HL-60 (cell line): ENCODE data around the gene TMED9.

Source experiments
- DNase-seq, 2 experiments: peaks; one replicate each; pipeline ENCODE4 v3.0.0-alpha.2; 2010 to 2020; ENCODE audit warnings: low read depth in 1 of 2, low spot score in 1 of 2
- H3K27ac ChIP-seq: fragments of 250-450 bp; sonication (Bioruptor Pico); replicated peaks from 2 replicates; pipeline ENCODE4 v1.5.1; 2020; ENCODE audit warnings: mild to moderate bottlenecking, moderate library complexity
- H3K27me3 ChIP-seq: fragments of 250-450 bp; sonication (Bioruptor Pico); 2 replicates; pipeline ENCODE4 v1.5.1; 2021; ENCODE audit warnings: mild to moderate bottlenecking, moderate library complexity; ENCODE audit not compliant: insufficient read depth, poor library complexity, severe bottlenecking
- H3K4me3 ChIP-seq: replicated peaks from 2 replicates; pipeline ENCODE4 v1.5.1; 2011; ENCODE audit warnings: mild to moderate bottlenecking, control low read depth, low read length; ENCODE audit not compliant: insufficient read depth
- GABPA ChIP-seq: IDR thresholded peaks from 2 replicates; pipeline ENCODE4 v1.6.1; 2012; ENCODE audit warnings: low read depth
- POLR2AphosphoS5 ChIP-seq: IDR thresholded peaks from 2 replicates; pipeline ENCODE4 v1.6.1; 2012; ENCODE audit warnings: low read depth
- REST ChIP-seq: IDR thresholded peaks from 2 replicates; pipeline ENCODE4 v1.6.1; 2012; ENCODE audit warnings: low read depth; ENCODE audit not compliant: insufficient replicate concordance
- SPI1 ChIP-seq: IDR thresholded peaks from 2 replicates; pipeline ENCODE4 v1.6.1; 2012; ENCODE audit warnings: low read depth, mild to moderate bottlenecking, borderline replicate concordance
- TF ChIP-seq, protein P1 (sequence below): IDR thresholded peaks from one replicate; pipeline ENCODE4 v1.5.1; 2011; ENCODE audit warnings: low read length, control low read depth, inconsistent platforms; ENCODE audit not compliant: insufficient read depth

TMED9 gene

DNA sequence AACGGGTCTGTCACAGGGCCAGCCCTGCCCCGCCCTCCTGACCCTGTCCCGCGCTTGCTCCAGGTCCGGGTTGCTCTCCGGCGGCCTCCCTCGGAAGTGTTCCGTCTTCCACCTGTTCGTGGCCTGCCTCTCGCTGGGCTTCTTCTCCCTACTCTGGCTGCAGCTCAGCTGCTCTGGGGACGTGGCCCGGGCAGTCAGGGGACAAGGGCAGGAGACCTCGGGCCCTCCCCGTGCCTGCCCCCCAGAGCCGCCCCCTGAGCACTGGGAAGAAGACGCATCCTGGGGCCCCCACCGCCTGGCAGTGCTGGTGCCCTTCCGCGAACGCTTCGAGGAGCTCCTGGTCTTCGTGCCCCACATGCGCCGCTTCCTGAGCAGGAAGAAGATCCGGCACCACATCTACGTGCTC is 12.1 kb downstream of the TMED9 start:
- Histone ChIP-seq H3K27me3 (no peaks in the 10 kb centered on the region), H3K4me3 (no peak overlapping the region), H3K27ac (no peak overlapping the region)
- TF ChIP-seq, protein P1, sequence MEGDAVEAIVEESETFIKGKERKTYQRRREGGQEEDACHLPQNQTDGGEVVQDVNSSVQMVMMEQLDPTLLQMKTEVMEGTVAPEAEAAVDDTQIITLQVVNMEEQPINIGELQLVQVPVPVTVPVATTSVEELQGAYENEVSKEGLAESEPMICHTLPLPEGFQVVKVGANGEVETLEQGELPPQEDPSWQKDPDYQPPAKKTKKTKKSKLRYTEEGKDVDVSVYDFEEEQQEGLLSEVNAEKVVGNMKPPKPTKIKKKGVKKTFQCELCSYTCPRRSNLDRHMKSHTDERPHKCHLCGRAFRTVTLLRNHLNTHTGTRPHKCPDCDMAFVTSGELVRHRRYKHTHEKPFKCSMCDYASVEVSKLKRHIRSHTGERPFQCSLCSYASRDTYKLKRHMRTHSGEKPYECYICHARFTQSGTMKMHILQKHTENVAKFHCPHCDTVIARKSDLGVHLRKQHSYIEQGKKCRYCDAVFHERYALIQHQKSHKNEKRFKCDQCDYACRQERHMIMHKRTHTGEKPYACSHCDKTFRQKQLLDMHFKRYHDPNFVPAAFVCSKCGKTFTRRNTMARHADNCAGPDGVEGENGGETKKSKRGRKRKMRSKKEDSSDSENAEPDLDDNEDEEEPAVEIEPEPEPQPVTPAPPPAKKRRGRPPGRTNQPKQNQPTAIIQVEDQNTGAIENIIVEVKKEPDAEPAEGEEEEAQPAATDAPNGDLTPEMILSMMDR: no peak
- no peak for TF ChIP-seq SPI1
- TF ChIP-seq POLR2AphosphoS5: no peak
- no peak for TF ChIP-seq GABPA
- TF ChIP-seq REST: no peak
- DNase-seq: no peak

DNA sequence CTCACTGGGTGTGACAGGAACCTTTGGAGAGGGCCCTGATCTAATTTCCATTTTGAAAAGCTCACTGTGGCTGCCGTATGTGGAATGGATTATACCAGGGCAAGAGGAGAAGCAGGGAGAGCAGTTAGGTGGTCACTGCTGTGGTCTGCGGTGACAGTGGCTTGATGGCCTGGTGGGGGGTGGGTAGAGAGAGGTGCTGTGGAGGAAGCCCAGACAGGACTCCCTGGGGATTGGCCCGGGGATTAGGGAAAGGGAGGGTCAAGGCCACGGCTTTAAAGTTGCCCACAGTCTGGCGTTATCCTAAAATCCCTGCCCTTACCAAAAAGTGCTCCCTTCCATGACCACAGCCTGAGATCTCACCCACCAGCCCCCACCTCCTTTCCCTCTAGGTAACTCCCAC is 12.7 kb downstream of the TMED9 start:
- no peak overlapping the region for H3K4me3 ChIP-seq
- H3K27me3 ChIP-seq: no peaks in the 10 kb centered on the region
- H3K27ac ChIP-seq: no peak overlapping the region
- no peak for DNase-seq
- TF ChIP-seq SPI1 (no peak), REST (no peak), POLR2AphosphoS5 (no peak), GABPA (no peak)
- TF ChIP-seq, protein P1: no peak

GRCh38 chr5:177605078-177605477 is 13.1 kb downstream of the TMED9 start:
- Histone ChIP-seq H3K27ac (no peak overlapping the region), H3K27me3 (no peaks in the 10 kb centered on the region), H3K4me3 (no peak overlapping the region)
- DNase-seq: no peak
- TF ChIP-seq, protein P1: no peak
- TF ChIP-seq SPI1: no peak

GRCh38 chr5:177605667-177606066 is 13.7 kb downstream of the TMED9 start:
- no peak for TF ChIP-seq GABPA
- no peak for TF ChIP-seq REST
- no peak for TF ChIP-seq SPI1
- TF ChIP-seq, protein P1: no peak
- no peak for TF ChIP-seq POLR2AphosphoS5
- no peak for DNase-seq
- no peak overlapping the region for H3K4me3 ChIP-seq
- no peak overlapping the region for H3K27ac ChIP-seq
- no peaks in the 10 kb centered on the region for H3K27me3 ChIP-seq
